ENCODE measurements around the gene MYL10.
A peak's percentile ranks its signal among the peaks of the same experiment; 100 is the strongest.

DNA sequence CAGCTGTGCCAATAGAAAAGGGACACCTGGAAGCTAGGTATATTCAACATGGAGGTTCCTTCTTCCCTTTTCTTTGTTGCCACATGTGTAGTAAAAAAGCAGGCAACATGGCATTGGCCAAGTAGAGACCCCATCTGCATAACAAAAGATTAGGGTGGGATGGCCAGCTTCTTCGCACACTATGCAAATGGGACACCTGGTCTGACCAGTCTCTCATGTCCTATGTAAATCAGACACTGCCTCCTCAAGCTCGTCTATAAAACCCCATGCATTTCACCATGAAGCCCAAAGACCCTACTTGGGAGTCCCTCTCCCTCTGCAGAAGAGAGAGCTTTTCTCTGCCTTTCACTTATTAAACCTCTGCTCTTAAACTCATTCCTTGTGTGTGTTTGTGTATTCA lies 53.9 kb downstream of the MYL10 start:
- TF ChIP-seq, protein P1, sequence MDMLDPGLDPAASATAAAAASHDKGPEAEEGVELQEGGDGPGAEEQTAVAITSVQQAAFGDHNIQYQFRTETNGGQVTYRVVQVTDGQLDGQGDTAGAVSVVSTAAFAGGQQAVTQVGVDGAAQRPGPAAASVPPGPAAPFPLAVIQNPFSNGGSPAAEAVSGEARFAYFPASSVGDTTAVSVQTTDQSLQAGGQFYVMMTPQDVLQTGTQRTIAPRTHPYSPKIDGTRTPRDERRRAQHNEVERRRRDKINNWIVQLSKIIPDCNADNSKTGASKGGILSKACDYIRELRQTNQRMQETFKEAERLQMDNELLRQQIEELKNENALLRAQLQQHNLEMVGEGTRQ (IDR thresholded peaks at IDR 0.05; ENCODE audit: low read length): no peak
- peak; percentile 87 for TF ChIP-seq YY1 (IDR thresholded peaks at IDR 0.05; ENCODE audit: low read depth, low read length)
- peak; percentile 69 for TF ChIP-seq POLR2AphosphoS5 (IDR thresholded peaks at IDR 0.05; ENCODE audit: low read depth, low read length)
- no peak for TF ChIP-seq EGR1 (IDR thresholded peaks at IDR 0.05; ENCODE audit: borderline replicate concordance, low read depth, low read length)
